Tibial artery (tissue), 4 donors: ENCODE measurements around the gene SHC1.

ENCODE experiments used
- DNase-seq, 2 donors: peaks; one replicate each; pipeline ENCODE4 v3.0.0-alpha.2; 2019
- H3K27ac ChIP-seq, 2 donors: fragments of 200-600 bp; sonication (generic) in 1 of 2; 1 replicate in 1 of 2; 2 replicates in 1 of 2; pipeline ENCODE4 v1.5.1; 2018 to 2019; ENCODE audit warnings: mild to moderate bottlenecking in 1 of 2
- H3K27me3 ChIP-seq, 2 donors: fragments of 200-600 bp; sonication (generic) in 1 of 2; one replicate each; pipeline versions ENCODE4 v1.5.1 to v1.6.0; 2016 to 2019
- H3K36me3 ChIP-seq, 3 donors: fragments of 200-600 bp; sonication (generic) in 2 of 3; one replicate each; pipeline ENCODE4 v1.5.1; 2016 to 2019; ENCODE audit warnings: mild to moderate bottlenecking in 2 of 3
- H3K4me1 ChIP-seq, 4 donors: fragments of 200-600 bp; sonication (generic) in 2 of 4; 1 replicate in 3 of 4; 2 replicates in 1 of 4; pipeline ENCODE4 v1.5.1; 2016 to 2019
- H3K4me3 ChIP-seq, 2 donors: fragments of 200-600 bp; sonication (generic) in 1 of 2; 1 replicate in 1 of 2; 2 replicates in 1 of 2; pipeline ENCODE4 v1.5.1; 2018 to 2019; ENCODE audit warnings: mild to moderate bottlenecking in 2 of 2
- H3K9me3 ChIP-seq, 3 donors: fragments of 200-600 bp; sonication (generic) in 1 of 3; one replicate each; pipeline ENCODE4 v1.5.1; 2016 to 2019
- CTCF ChIP-seq, 2 experiments: fragments of 200-600 bp in 1 of 2; fragments of 450-650 bp in 1 of 2; IDR thresholded peaks; one replicate each; pipeline ENCODE4 v1.5.1; 2017 to 2019; ENCODE audit warnings: antibody characterized with exemption in 2 of 2, mild to moderate bottlenecking in 1 of 2, moderate library complexity in 1 of 2
- intact Hi-C: fragments of 100-400 bp; cut with DNase I; formaldehyde crosslinking; loops from one replicate; pipeline ENCODE4 v1.15.0; 2023; ENCODE audit warnings: low total_unique reads

The SHC1 gene

DNA sequence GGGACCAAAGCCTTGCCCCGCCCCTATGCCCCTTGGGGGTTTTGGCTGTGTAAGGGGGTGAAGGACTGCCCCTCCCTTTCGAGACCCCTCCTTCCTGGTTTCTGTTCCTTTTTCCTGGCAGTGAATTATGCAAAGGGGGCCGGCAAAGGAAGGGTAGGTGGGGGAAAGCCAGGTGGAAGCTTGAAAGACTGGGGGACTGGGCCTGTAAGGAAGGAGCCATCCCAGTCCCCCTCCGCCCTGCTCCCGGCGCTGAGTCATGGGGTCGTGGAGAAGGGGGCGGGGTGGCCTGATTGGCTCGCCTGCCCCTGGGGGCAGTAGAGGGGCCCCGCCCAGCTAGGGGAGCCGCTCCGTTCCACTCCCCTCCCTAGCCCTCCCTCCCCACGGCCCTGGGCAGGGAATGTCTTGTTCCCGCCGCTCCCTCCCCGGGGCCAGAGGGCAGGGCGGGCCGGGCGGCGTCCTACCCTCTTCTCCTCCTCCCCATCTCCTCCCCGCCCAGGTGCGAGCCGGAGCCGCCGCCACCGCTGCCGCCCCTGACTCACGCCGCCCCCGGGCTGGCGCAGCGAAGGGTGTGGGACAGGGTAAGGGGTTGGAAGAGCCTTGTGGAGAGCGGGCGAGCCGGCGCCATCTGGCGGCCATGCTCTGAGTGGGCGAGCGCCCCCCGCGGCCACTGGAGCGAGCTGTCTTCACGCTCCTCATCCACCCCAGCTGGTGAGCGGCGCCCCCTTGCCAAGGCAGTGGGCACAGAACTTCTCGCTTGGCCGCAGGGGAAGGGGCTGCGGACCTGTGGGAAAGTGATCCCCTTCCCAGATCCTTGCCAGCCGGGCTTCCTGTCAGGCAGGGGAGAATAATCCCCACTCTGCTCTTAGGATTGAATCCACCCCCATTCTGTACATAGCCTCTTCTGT is 46.7 kb upstream of the SHC1 start:
- H3K4me3 ChIP-seq = peak overlapping the region; percentile 47 to 59
- H3K27ac ChIP-seq = peak overlapping the region; percentile 83 to 88
- peak; percentile 99 for TF ChIP-seq CTCF (IDR thresholded peaks at IDR 0.05)
- peak; percentile 80 to 96 for DNase-seq
- peaks cover 0 to 31% (median 24%) of the 10 kb centered on the region in 4 donors for H3K4me1 ChIP-seq
- peaks cover 0 to 34% (median 24%) of the 10 kb centered on the region in 3 donors for H3K36me3 ChIP-seq
- no peaks in the 10 kb centered on the region for H3K27me3 ChIP-seq
- intact Hi-C loops = loop anchor here (5.0 kb wide), 1 partner anchor 55 kb away; the partner anchor contains the start of gene PYGO2
- H3K9me3 ChIP-seq = no peaks in the 10 kb centered on the region

DNA sequence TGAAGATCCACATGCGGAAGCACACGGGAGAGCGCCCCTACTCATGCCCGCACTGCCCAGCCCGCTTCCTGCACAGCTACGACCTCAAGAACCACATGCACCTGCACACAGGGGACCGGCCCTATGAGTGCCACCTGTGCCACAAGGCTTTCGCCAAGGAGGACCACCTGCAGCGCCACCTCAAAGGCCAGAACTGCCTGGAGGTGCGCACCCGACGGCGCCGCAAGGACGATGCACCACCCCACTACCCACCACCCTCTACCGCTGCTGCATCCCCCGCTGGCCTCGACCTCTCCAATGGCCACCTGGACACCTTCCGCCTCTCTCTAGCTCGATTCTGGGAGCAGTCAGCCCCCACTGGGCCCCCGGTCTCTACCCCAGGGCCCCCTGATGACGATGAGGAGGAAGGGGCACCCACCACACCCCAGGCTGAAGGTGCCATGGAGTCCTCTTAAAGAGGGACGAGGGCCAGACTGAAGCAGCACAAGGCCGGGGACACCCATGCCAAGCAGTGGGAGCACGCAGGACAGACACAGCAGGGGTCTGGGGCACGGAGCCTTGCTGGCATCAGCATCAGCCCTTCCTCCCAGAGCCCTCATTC is 45.8 kb upstream of the SHC1 start:
- no peaks in the 10 kb centered on the region for H3K9me3 ChIP-seq
- no peaks in the 10 kb centered on the region for H3K27me3 ChIP-seq
- H3K36me3 ChIP-seq = peaks cover 0 to 37% (median 24%) of the 10 kb centered on the region in 3 donors
- H3K27ac ChIP-seq = peak overlapping the region; percentile 83 to 88
- H3K4me3 ChIP-seq = no peak overlapping the region
- TF ChIP-seq CTCF (IDR thresholded peaks at IDR 0.05) = no peak
- no peak for DNase-seq
- peaks cover 0 to 41% (median 34%) of the 10 kb centered on the region in 4 donors for H3K4me1 ChIP-seq
- intact Hi-C loops = loop anchor here (5.0 kb wide), 1 partner anchor 54 kb away; the partner anchor contains the start of gene PYGO2

- H3K4me3 ChIP-seq = no peak overlapping the region
- intact Hi-C loops = loop anchor here (5.0 kb wide), 1 partner anchor 53 kb away; the partner anchor contains the start of gene PYGO2
- peaks cover 0 to 47% (median 35%) of the 10 kb centered on the region in 4 donors for H3K4me1 ChIP-seq
- peaks cover 0 to 43% (median 24%) of the 10 kb centered on the region in 3 donors for H3K36me3 ChIP-seq
- no peaks in the 10 kb centered on the region for H3K9me3 ChIP-seq
- peak overlapping the region in 1 of 2 donors; percentile 83 for H3K27ac ChIP-seq
- no peaks in the 10 kb centered on the region for H3K27me3 ChIP-seq
- no peak for TF ChIP-seq CTCF (IDR thresholded peaks at IDR 0.05)
- no peak for DNase-seq
These were observed 45.1 kb upstream of the SHC1 start for GRCh38 chr1:155015527-155016230.

DNA sequence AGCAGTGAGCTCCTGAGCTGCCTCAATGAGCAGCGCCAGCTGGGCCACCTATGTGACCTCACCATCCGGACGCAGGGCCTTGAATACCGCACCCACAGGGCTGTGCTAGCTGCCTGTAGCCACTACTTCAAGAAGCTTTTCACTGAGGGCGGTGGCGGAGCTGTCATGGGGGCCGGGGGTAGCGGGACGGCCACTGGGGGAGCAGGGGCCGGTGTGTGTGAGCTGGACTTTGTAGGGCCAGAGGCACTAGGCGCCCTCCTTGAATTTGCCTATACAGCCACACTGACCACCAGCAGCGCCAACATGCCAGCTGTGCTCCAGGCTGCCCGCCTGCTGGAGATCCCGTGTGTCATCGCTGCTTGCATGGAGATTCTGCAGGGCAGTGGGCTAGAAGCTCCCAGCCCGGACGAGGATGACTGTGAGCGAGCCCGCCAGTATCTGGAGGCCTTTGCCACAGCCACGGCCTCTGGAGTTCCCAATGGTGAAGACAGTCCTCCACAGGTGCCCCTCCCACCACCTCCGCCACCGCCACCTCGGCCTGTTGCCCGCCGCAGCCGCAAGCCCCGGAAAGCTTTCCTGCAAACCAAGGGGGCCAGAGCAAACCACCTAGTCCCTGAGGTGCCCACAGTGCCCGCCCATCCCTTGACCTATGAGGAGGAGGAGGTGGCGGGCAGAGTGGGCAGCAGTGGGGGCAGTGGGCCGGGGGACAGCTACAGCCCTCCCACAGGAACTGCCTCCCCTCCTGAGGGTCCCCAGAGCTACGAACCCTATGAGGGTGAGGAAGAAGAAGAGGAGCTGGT is 44.4 kb upstream of the SHC1 start:
- intact Hi-C loops = loop anchor here (5.0 kb wide), 1 partner anchor 53 kb away; the partner anchor contains the start of gene PYGO2

More for the DNA sequence above, 44.4 kb upstream of the SHC1 start:
- H3K4me3 ChIP-seq = no peak overlapping the region
- peak in 1 of 2 donors; percentile 69 for DNase-seq
- no peaks in the 10 kb centered on the region for H3K27me3 ChIP-seq
- peaks cover 0 to 55% (median 38%) of the 10 kb centered on the region in 4 donors for H3K4me1 ChIP-seq
- peaks cover 0 to 43% (median 24%) of the 10 kb centered on the region in 3 donors for H3K36me3 ChIP-seq
- TF ChIP-seq CTCF (IDR thresholded peaks at IDR 0.05) = no peak
- no peak overlapping the region for H3K27ac ChIP-seq
- H3K9me3 ChIP-seq = no peaks in the 10 kb centered on the region
